Measurements from ENCODE around the gene FREM2. TPM values are rescaled to one million over a fixed set of nuclear protein-coding genes. Genes with fewer than 3 reads are reported as not detected.

FREM2 gene
- total and polyA plus RNA-seq, 2 of the 4 experiments (the other 2 are of a cell fraction): not detected

GRCh38 chr13:38850868-38851626, 164.2 kb downstream of the FREM2 start:
- Histone ChIP-seq H4K5ac (ENCODE audit: low read depth, low read length) (no peak overlapping the region), H3K27ac (ENCODE audit: insufficient read depth, low read length) (no peak overlapping the region), H3K4me3 (ENCODE audit: insufficient read depth, low read depth, low read length) (no peak overlapping the region), H3K23ac (ENCODE audit: low read depth, low read length) (no peak overlapping the region), H3K36me3 (ENCODE audit: control insufficient read depth, insufficient read depth, low read length) (no peaks in the 10 kb centered on the region), H2BK20ac (ENCODE audit: low read depth, low read length) (no peak overlapping the region), H2BK15ac (ENCODE audit: low read depth, low read length) (no peak overlapping the region), H3K4me1 (ENCODE audit: control insufficient read depth, insufficient read depth, low read length) (no peaks in the 10 kb centered on the region), H3K79me1 (ENCODE audit: low read depth in 1 of 2, low read length in 2 of 2) (no peaks in the 10 kb centered on the region), H3K18ac (ENCODE audit: low read depth, low read length) (no peak overlapping the region), H2BK5ac (ENCODE audit: low read depth, low read length, poor library complexity, severe bottlenecking) (no peak overlapping the region), H4K91ac (ENCODE audit: insufficient read depth, low read depth, low read length) (no peak overlapping the region), H3K4me2 (ENCODE audit: low read depth, low read length) (no peak overlapping the region), H3K9me1 (ENCODE audit: insufficient read depth, low read length) (no peaks in the 10 kb centered on the region), H2AK5ac (ENCODE audit: low read depth, low read length) (no peak overlapping the region), H2AFZ (replicated peaks; ENCODE audit: low read length, poor library complexity) (no peak overlapping the region), H4K20me1 (ENCODE audit: insufficient read depth, low read length) (no peaks in the 10 kb centered on the region), H3K27me3 (ENCODE audit: control insufficient read depth, insufficient read depth, low read length) (no peaks in the 10 kb centered on the region), H3K4ac (ENCODE audit: low read depth, low read length) (no peak overlapping the region), H3K9me3 (ENCODE audit: control insufficient read depth, insufficient read depth, low read length) (no peaks in the 10 kb centered on the region), H2AK9ac (replicated peaks; ENCODE audit: low read depth, low read length, poor library complexity) (no peak overlapping the region), H2BK120ac (ENCODE audit: low read depth, low read length) (no peak overlapping the region), H3K9ac (ENCODE audit: low read depth, low read length) (no peak overlapping the region), H3K14ac (replicated peaks; ENCODE audit: low read depth, low read length) (no peak overlapping the region), H4K8ac (ENCODE audit: low read depth in 2 of 2, low read length in 2 of 2) (no peak overlapping the region), H3K56ac (ENCODE audit: extremely low read depth, insufficient read depth, low read length) (no peak overlapping the region)
- ChIA-PET CTCF (interaction anchor here (0.7 kb wide), 1 partner anchor 14 kb away, joined by 3 read pairs; no protein-coding TSS in a partner anchor), POLR2A (ENCODE audit: unreplicated experiment) (no interaction called here)
- DNase-seq: no peak
- dilution Hi-C loops (cut with HindIII; ENCODE audit: low sequenced_read_pairs, unreplicated experiment): no loop called here
- TF ChIP-seq, protein P1, sequence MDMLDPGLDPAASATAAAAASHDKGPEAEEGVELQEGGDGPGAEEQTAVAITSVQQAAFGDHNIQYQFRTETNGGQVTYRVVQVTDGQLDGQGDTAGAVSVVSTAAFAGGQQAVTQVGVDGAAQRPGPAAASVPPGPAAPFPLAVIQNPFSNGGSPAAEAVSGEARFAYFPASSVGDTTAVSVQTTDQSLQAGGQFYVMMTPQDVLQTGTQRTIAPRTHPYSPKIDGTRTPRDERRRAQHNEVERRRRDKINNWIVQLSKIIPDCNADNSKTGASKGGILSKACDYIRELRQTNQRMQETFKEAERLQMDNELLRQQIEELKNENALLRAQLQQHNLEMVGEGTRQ (IDR thresholded peaks at IDR 0.05; ENCODE audit: low read depth, low read length): no peak
- no peak for TF ChIP-seq RCOR1 (IDR thresholded peaks at IDR 0.05; ENCODE audit: insufficient replicate concordance, low read length)
- TF ChIP-seq MXI1 (IDR thresholded peaks at IDR 0.05; ENCODE audit: borderline replicate concordance, low read depth, low read length): no peak
- TF ChIP-seq POLR2A (IDR thresholded peaks at IDR 0.05; ENCODE audit: low read depth, low read length): no peak
- no peak for TF ChIP-seq MAFK (IDR thresholded peaks at IDR 0.05; ENCODE audit: low read depth, low read length)
- TF ChIP-seq MAZ (IDR thresholded peaks at IDR 0.05; ENCODE audit: borderline replicate concordance, low read depth, low read length): no peak
- TF ChIP-seq CTCF (conservative IDR thresholded peaks at IDR 0.05; ENCODE audit: low read depth, low read length): no peak
- TF ChIP-seq FOS (IDR thresholded peaks at IDR 0.05; ENCODE audit: low read depth, low read length): no peak
- TF ChIP-seq CEBPB (IDR thresholded peaks at IDR 0.05; ENCODE audit: low read depth, low read length): no peak
- TF ChIP-seq RAD21 (IDR thresholded peaks at IDR 0.05; ENCODE audit: low read length): no peak
- no peak for TF ChIP-seq NFE2L2 (IDR thresholded peaks at IDR 0.05; ENCODE audit: low read depth, low read length)
- TF ChIP-seq RFX5 (IDR thresholded peaks at IDR 0.05; ENCODE audit: low read depth, low read length): no peak
- no peak for TF ChIP-seq BHLHE40 (IDR thresholded peaks at IDR 0.05; ENCODE audit: low read depth, low read length)
- no peak for TF ChIP-seq SMC3 (IDR thresholded peaks at IDR 0.05; ENCODE audit: low read depth, low read length)
- TF ChIP-seq, protein P2, sequence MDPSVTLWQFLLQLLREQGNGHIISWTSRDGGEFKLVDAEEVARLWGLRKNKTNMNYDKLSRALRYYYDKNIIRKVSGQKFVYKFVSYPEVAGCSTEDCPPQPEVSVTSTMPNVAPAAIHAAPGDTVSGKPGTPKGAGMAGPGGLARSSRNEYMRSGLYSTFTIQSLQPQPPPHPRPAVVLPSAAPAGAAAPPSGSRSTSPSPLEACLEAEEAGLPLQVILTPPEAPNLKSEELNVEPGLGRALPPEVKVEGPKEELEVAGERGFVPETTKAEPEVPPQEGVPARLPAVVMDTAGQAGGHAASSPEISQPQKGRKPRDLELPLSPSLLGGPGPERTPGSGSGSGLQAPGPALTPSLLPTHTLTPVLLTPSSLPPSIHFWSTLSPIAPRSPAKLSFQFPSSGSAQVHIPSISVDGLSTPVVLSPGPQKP (IDR thresholded peaks at IDR 0.05; ENCODE audit: borderline replicate concordance, low read depth, low read length): no peak
- no CpG with 5 or more reads among the region's 5 CpGs for WGBS, 2 experiments (ENCODE audit: extremely low coverage in 2 of 2, insufficient read length in 1 of 2)
- ATAC-seq (ENCODE audit: low read depth): no peak
- intact Hi-C loops (cut with micrococcal nuclease): no loop called here
- no TSS peak for BruUV-seq (replicated peaks)
- in situ Hi-C loops (cut with MboI; ENCODE audit: low sequenced_read_pairs): no loop called here

All from IMR-90 (cell line).